Trophoblast cell (in vitro differentiated cells and primary cell): ENCODE results near the gene ZRSR2.

ENCODE experiments used
- DNase-seq, 2 donors: peaks; one replicate each; pipeline ENCODE4 v3.0.0-alpha.2; 2016
- H2AFZ ChIP-seq: 2 replicates; pipeline ENCODE4 v1.6.1; 2013; ENCODE audit warnings: low read length, moderate library complexity, mild to moderate bottlenecking; ENCODE audit not compliant: insufficient read depth, poor library complexity
- H2AK5ac ChIP-seq: 2 replicates; pipeline ENCODE4 v1.6.1; 2013; ENCODE audit warnings: mild to moderate bottlenecking, low read length
- H2BK120ac ChIP-seq: 2 replicates; pipeline ENCODE4 v1.6.1; 2013; ENCODE audit warnings: low read length, mild to moderate bottlenecking, moderate library complexity; ENCODE audit not compliant: insufficient read depth, poor library complexity
- H2BK12ac ChIP-seq: 2 replicates; pipeline ENCODE4 v1.6.1; 2013; ENCODE audit warnings: mild to moderate bottlenecking, low read length, moderate library complexity
- H2BK5ac ChIP-seq: 2 replicates; pipeline ENCODE4 v1.6.1; 2013; ENCODE audit warnings: low read length, low read depth, moderate library complexity, mild to moderate bottlenecking; ENCODE audit not compliant: poor library complexity
- H3K14ac ChIP-seq: 2 replicates; pipeline ENCODE4 v1.6.1; 2013; ENCODE audit warnings: mild to moderate bottlenecking, low read length
- H3K18ac ChIP-seq: 2 replicates; pipeline ENCODE4 v1.6.1; 2013; ENCODE audit warnings: mild to moderate bottlenecking, low read length
- H3K23ac ChIP-seq: 2 replicates; pipeline ENCODE4 v1.6.1; 2013; ENCODE audit warnings: low read length
- H3K27ac ChIP-seq: 2 replicates; pipeline ENCODE4 v1.5.1; 2013; ENCODE audit warnings: low read depth, mild to moderate bottlenecking, inconsistent platforms, low read length, moderate library complexity
- H3K27me3 ChIP-seq: 2 replicates; pipeline ENCODE4 v1.6.1; 2013; ENCODE audit warnings: inconsistent platforms, mild to moderate bottlenecking, low read length, moderate library complexity; ENCODE audit not compliant: insufficient read depth
- H3K36me3 ChIP-seq, 2 experiments: 1 replicate in 1 of 2; 2 replicates in 1 of 2; pipeline ENCODE4 v1.6.1; 2013; ENCODE audit warnings: low read length in 2 of 2, mild to moderate bottlenecking in 2 of 2, moderate library complexity in 1 of 2; ENCODE audit not compliant: insufficient read depth in 2 of 2, control insufficient read depth in 1 of 2
- H3K4ac ChIP-seq: 2 replicates; pipeline ENCODE4 v1.6.1; 2013; ENCODE audit warnings: low read depth, mild to moderate bottlenecking, low read length, moderate library complexity
- H3K4me1 ChIP-seq, 2 experiments: 1 replicate in 1 of 2; 2 replicates in 1 of 2; pipeline ENCODE4 v1.6.1; 2013; ENCODE audit warnings: low read length in 2 of 2, mild to moderate bottlenecking in 2 of 2, moderate library complexity in 1 of 2; ENCODE audit not compliant: insufficient read depth in 2 of 2, control insufficient read depth in 1 of 2
- H3K4me2 ChIP-seq: 2 replicates; pipeline ENCODE4 v1.6.1; 2013; ENCODE audit warnings: inconsistent platforms, mild to moderate bottlenecking, low read length, moderate library complexity
- H3K4me3 ChIP-seq: 2 replicates; pipeline ENCODE4 v1.5.1; 2013; ENCODE audit warnings: mild to moderate bottlenecking, low read depth, low read length, inconsistent platforms
- H3K79me1 ChIP-seq: one replicate; pipeline ENCODE4 v1.6.1; 2013; ENCODE audit warnings: low read length
- H3K79me2 ChIP-seq: 2 replicates; pipeline ENCODE4 v1.6.1; 2013; ENCODE audit warnings: low read length, mild to moderate bottlenecking; ENCODE audit not compliant: control insufficient read depth, insufficient read depth, poor library complexity
- H3K9ac ChIP-seq: 2 replicates; pipeline ENCODE4 v1.6.1; 2013; ENCODE audit warnings: mild to moderate bottlenecking, low read length
- H3K9me3 ChIP-seq: 2 replicates; pipeline ENCODE4 v1.6.1; 2013; ENCODE audit warnings: low read depth, mild to moderate bottlenecking, control low read depth, inconsistent platforms, low read length; ENCODE audit not compliant: insufficient read depth
- H4K12ac ChIP-seq: 2 replicates; pipeline ENCODE4 v1.6.1; 2013; ENCODE audit warnings: low read depth, mild to moderate bottlenecking, low read length, moderate library complexity
- H4K8ac ChIP-seq: 2 replicates; pipeline ENCODE4 v1.6.1; 2013; ENCODE audit warnings: low read depth, mild to moderate bottlenecking, low read length, moderate library complexity
- H4K91ac ChIP-seq: one replicate; pipeline ENCODE4 v1.6.1; 2013; ENCODE audit warnings: low read depth, mild to moderate bottlenecking, low read length, moderate library complexity
- WGBS: extraction: QIAGEN DNeasy Blood & Tissue Kit; methylation state at CpG from one replicate; pipeline ENCODE4 v1.1.7; 2013; ENCODE audit warnings: missing lambda C conversion rate; ENCODE audit not compliant: insufficient read length, insufficient coverage; ENCODE audit errors: extremely low coverage; 5-methylcytosine and 5-hydroxymethylcytosine counted together

Gene ZRSR2

GRCh38 chrX:15761564-15762191 lies 28.6 kb upstream of the ZRSR2 start:
- H3K4me3 ChIP-seq, result no peak overlapping the region
- H4K91ac ChIP-seq, result no peak overlapping the region
- DNase-seq, result peak in 1 of 2 donors; percentile 38
- H2AFZ ChIP-seq, result no peak overlapping the region
- no peak overlapping the region for H2BK120ac ChIP-seq
- no peak overlapping the region for H3K4ac ChIP-seq
- H3K79me1 ChIP-seq, result no peaks in the 10 kb centered on the region
- H2BK12ac ChIP-seq, result no peak overlapping the region
- H3K27me3 ChIP-seq, result no peaks in the 10 kb centered on the region
- no peaks in the 10 kb centered on the region for H3K36me3 ChIP-seq
- H3K27ac ChIP-seq, result no peak overlapping the region
- H4K12ac ChIP-seq, result no peak overlapping the region
- no peak overlapping the region for H4K8ac ChIP-seq
- no peak overlapping the region for H3K23ac ChIP-seq
- no peaks in the 10 kb centered on the region for H3K79me2 ChIP-seq
- H3K4me1 ChIP-seq, result no peaks in the 10 kb centered on the region
- H3K9ac ChIP-seq, result no peak overlapping the region
- no peaks in the 10 kb centered on the region for H3K9me3 ChIP-seq
- no peak overlapping the region for H2BK5ac ChIP-seq
- no CpG with 5 or more reads among the region's 8 CpGs for WGBS
- no peak overlapping the region for H3K14ac ChIP-seq
- no peak overlapping the region for H3K4me2 ChIP-seq
- H3K18ac ChIP-seq, result no peak overlapping the region
- H2AK5ac ChIP-seq, result no peak overlapping the region

- H3K4me2 ChIP-seq, result no peak overlapping the region
- no CpG with 5 or more reads among the region's 4 CpGs for WGBS
- H3K14ac ChIP-seq, result no peak overlapping the region
These were observed 20.9 kb upstream of the ZRSR2 start for GRCh38 chrX:15769300-15769954.

GRCh38 chrX:15781961-15782699 lies 8.2 kb upstream of the ZRSR2 start:
- no CpG with 5 or more reads among the region's 13 CpGs for WGBS

More at GRCh38 chrX:15769300-15769954, 20.9 kb upstream of the ZRSR2 start:
- DNase-seq, result no peak
- Histone ChIP-seq H4K12ac (no peak overlapping the region), H3K18ac (no peak overlapping the region), H3K79me1 (no peaks in the 10 kb centered on the region), H2BK5ac (no peak overlapping the region), H3K9ac (no peak overlapping the region), H3K79me2 (no peaks in the 10 kb centered on the region), H2AFZ (no peak overlapping the region), H2AK5ac (no peak overlapping the region), H3K9me3 (no peaks in the 10 kb centered on the region), H3K36me3 (no peaks in the 10 kb centered on the region), H4K91ac (no peak overlapping the region), H3K27me3 (no peaks in the 10 kb centered on the region), H4K8ac (no peak overlapping the region), H3K4me1 (no peaks in the 10 kb centered on the region), H3K27ac (no peak overlapping the region), H2BK120ac (no peak overlapping the region), H3K4me3 (no peak overlapping the region), H2BK12ac (no peak overlapping the region), H3K23ac (no peak overlapping the region), H3K4ac (no peak overlapping the region)

GRCh38 chrX:15785176-15785750 lies 5.0 kb upstream of the ZRSR2 start:
- Histone ChIP-seq H2AFZ (no peak overlapping the region), H3K23ac (no peak overlapping the region), H3K4me3 (no peak overlapping the region), H3K4me1 (no peaks in the 10 kb centered on the region), H3K4ac (no peak overlapping the region), H3K27me3 (no peaks in the 10 kb centered on the region), H3K9me3 (no peaks in the 10 kb centered on the region), H4K91ac (no peak overlapping the region), H2BK120ac (no peak overlapping the region), H3K36me3 (peaks cover 2 to 11% of the 10 kb centered on the region in 2 experiments), H3K14ac (no peak overlapping the region), H3K79me2 (no peaks in the 10 kb centered on the region), H4K12ac (no peak overlapping the region), H3K18ac (no peak overlapping the region), H3K27ac (no peak overlapping the region), H3K4me2 (no peak overlapping the region), H3K9ac (no peak overlapping the region), H4K8ac (no peak overlapping the region), H2AK5ac (no peak overlapping the region), H2BK12ac (no peak overlapping the region), H2BK5ac (no peak overlapping the region), H3K79me1 (no peaks in the 10 kb centered on the region)
- WGBS, result no CpG with 5 or more reads among the region's 3 CpGs
- no peak for DNase-seq

More at GRCh38 chrX:15781961-15782699, 8.2 kb upstream of the ZRSR2 start:
- H3K27me3 ChIP-seq, result no peaks in the 10 kb centered on the region
- no peaks in the 10 kb centered on the region for H3K79me2 ChIP-seq
- H2AFZ ChIP-seq, result no peak overlapping the region
- DNase-seq, result no peak
- no peak overlapping the region for H2BK5ac ChIP-seq
- no peak overlapping the region for H4K8ac ChIP-seq
- no peak overlapping the region for H3K9ac ChIP-seq
- no peak overlapping the region for H3K4me2 ChIP-seq
- H3K18ac ChIP-seq, result no peak overlapping the region
- H3K4me3 ChIP-seq, result no peak overlapping the region
- no peak overlapping the region for H2BK120ac ChIP-seq
- H4K12ac ChIP-seq, result no peak overlapping the region
- H3K9me3 ChIP-seq, result no peaks in the 10 kb centered on the region
- H3K14ac ChIP-seq, result no peak overlapping the region
- no peaks in the 10 kb centered on the region for H3K79me1 ChIP-seq
- H3K4me1 ChIP-seq, result no peaks in the 10 kb centered on the region
- H3K23ac ChIP-seq, result no peak overlapping the region
- no peak overlapping the region for H2AK5ac ChIP-seq
- no peak overlapping the region for H3K27ac ChIP-seq
- peaks cover 2 to 11% of the 10 kb centered on the region in 2 experiments for H3K36me3 ChIP-seq
- H2BK12ac ChIP-seq, result no peak overlapping the region
- H4K91ac ChIP-seq, result no peak overlapping the region
- H3K4ac ChIP-seq, result no peak overlapping the region
